BLaER1 (cell line): Measurements from ENCODE around the gene RHOH.

Experiments
- H3K27ac ChIP-seq: shearing (Covaris generic); formaldehyde crosslinking; 2 replicates; pipeline ENCODE4 v1.8.1; 2022
- H3K27me3 ChIP-seq: shearing (Covaris generic); formaldehyde crosslinking; 2 replicates; pipeline ENCODE4 v1.8.1; 2022
- H3K36me3 ChIP-seq: shearing (Covaris generic); formaldehyde crosslinking; 2 replicates; pipeline ENCODE4 v1.8.1; 2022
- H3K4me1 ChIP-seq: shearing (Covaris generic); formaldehyde crosslinking; 2 replicates; pipeline ENCODE4 v1.8.1; 2022
- H3K4me2 ChIP-seq: shearing (Covaris generic); formaldehyde crosslinking; 2 replicates; pipeline ENCODE4 v1.8.1; 2022
- H3K4me3 ChIP-seq: shearing (Covaris generic); formaldehyde crosslinking; 2 replicates; pipeline ENCODE4 v1.8.1; 2022
- H3K9ac ChIP-seq: shearing (Covaris generic); formaldehyde crosslinking; 2 replicates; pipeline ENCODE4 v1.8.1; 2022
- H3K9me3 ChIP-seq: shearing (Covaris generic); formaldehyde crosslinking; 2 replicates; pipeline ENCODE4 v1.8.1; 2022
- H4K20me1 ChIP-seq: shearing (Covaris generic); formaldehyde crosslinking; 2 replicates; pipeline ENCODE4 v1.8.1; 2022
- Cebpa-rat ChIP-seq: shearing (Covaris generic); IDR thresholded peaks from 2 replicates; pipeline ENCODE4 v1.8.1; 2022

RHOH gene

DNA sequence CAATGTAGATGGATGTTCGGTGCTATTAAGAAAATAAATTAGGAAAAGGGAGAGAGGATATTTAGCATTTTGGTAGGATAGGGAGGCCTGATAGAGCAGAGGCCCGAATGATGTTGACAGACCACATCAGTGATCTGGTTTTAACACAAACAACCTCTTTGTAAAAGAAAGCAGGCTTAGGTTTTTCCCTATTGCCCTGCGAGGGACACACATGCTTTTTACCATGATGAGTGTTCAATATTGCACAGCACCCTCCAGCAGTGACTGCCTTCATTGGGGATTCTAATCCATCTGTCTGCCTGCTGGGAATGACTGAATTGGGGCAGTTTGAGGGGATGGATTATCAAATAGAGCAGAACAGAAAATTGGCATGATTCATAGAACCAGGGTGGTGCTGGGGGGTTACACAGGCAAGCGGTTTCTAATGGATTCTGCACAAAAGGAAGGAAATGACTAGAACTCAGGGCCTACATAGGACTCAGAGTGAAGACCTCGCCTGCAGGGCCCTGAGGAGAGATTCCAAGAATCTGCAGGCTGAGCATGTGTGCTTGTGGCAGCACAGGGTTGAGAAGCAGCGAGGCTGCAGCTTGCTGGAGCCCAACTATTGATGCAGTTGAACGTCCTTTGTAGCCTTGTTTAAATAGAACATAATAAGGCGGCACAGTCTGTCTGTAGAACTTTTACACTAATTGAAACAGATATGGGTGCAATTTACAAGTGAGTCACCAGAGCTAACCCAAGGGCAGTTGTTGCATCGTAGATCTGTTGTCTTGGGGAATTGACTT is 58.0 kb downstream of the RHOH start:
- Histone ChIP-seq H3K27me3 (no peaks in the 10 kb centered on the region), H3K4me1 (peaks cover 34% of the 10 kb centered on the region), H3K9ac (no peak overlapping the region), H3K4me2 (no peak overlapping the region), H3K9me3 (no peaks in the 10 kb centered on the region), H3K4me3 (no peak overlapping the region), H4K20me1 (no peaks in the 10 kb centered on the region), H3K27ac (peak overlapping the region; percentile 36; the same call in 1 of the 2 replicates), H3K36me3 (no peaks in the 10 kb centered on the region)
- TF ChIP-seq Cebpa-rat, result no peak

DNA sequence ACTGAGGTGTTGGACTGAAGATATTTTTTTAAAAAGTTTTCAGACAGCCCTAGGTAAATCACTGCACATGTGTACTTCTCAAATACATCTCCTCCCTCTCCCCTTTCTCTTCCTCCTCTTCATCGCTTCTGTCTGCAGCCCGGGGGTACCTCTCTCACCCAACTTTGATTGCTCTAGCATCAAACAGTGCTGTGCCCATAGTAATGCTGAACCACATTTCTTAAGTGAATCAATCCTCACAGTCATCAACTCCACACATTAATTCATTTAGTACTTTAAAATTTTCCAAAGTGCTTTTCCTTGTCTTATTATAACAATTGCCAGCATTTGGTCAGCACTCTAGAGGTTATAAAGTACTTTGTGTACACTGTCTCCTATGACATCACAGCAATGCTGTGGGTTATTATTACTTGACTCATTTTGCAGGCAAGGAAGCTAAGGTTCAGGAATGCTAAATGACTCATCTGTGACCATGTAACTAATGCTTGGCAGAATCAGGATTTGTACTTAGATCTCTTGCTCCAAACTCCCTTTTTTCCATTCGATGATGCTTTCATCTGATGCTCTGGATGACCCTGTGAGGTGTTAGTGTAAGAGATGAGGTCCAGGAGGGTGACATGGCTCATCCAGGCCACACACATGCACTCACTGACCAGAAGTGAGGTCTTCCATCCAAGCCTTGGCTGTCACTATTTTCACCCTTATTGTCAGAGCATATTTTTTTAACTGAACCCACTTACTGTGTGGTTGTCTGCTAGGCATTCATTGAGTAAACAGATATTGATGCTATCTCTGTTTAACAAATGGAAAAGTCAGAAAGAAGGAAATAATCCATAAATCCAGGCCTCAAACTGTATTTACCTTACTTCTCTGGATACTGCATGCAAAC is 58.8 kb downstream of the RHOH start:
- Histone ChIP-seq H3K4me2 (no peak overlapping the region), H3K4me3 (no peak overlapping the region), H3K9ac (no peak overlapping the region), H4K20me1 (no peaks in the 10 kb centered on the region), H3K4me1 (peaks cover 34% of the 10 kb centered on the region), H3K9me3 (no peaks in the 10 kb centered on the region), H3K36me3 (no peaks in the 10 kb centered on the region), H3K27me3 (no peaks in the 10 kb centered on the region), H3K27ac (no peak overlapping the region)
- TF ChIP-seq Cebpa-rat, result no peak

DNA sequence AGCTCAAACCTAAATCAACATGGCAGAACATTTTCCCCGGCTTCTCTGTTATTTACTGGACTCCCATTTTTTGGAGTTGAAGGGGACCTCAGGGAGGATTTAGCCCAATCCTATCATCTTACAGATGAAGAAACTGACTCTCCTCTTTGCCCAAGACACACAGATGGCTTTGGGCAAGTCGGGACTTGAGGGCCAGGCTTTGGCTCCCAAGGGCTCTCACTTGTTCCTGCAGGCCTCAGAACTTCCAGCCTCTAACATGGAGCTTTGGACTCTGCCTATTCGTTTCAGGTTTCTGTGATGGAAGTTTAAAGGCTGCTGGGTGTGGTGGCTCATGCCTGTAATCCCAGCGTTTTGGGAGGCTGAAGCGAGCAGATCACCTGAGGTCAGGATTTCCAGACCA is 59.5 kb downstream of the RHOH start:
- no peak overlapping the region for H3K9ac ChIP-seq

DNA sequence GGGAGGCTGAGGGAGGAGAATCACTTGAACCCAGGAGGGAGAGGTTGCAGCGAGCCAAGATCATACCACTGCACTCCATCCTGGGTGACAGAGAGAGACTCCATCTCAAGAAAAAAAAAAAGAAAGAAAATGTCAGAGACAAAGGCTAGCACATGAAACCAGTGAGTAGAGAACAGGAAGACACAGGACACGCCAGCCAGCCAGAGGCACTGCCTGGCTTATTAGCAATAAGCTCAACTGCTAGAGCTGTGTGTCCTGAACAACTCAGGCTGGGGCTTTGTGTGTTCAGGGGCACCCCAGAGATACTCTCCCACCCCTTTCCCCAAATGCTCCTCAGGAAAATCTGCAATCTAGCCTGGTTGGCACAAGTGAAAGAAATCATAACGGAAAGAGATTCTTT is 60.0 kb downstream of the RHOH start:
- Histone ChIP-seq H3K4me1 (peaks cover 34% of the 10 kb centered on the region), H3K9ac (no peak overlapping the region), H3K9me3 (no peaks in the 10 kb centered on the region), H3K4me3 (no peak overlapping the region), H3K36me3 (no peaks in the 10 kb centered on the region), H3K27ac (no peak overlapping the region), H3K27me3 (no peaks in the 10 kb centered on the region), H3K4me2 (peak overlapping the region; percentile 16; the same call in 1 of the 2 replicates), H4K20me1 (no peaks in the 10 kb centered on the region)
- TF ChIP-seq Cebpa-rat, result no peak

More for the DNA sequence above, 59.5 kb downstream of the RHOH start:
- H3K4me3 ChIP-seq, result no peak overlapping the region
- no peaks in the 10 kb centered on the region for H3K36me3 ChIP-seq
- no peak overlapping the region for H3K4me2 ChIP-seq
- H3K27ac ChIP-seq, result no peak overlapping the region
- no peak for TF ChIP-seq Cebpa-rat
- H3K4me1 ChIP-seq, result peaks cover 34% of the 10 kb centered on the region
- no peaks in the 10 kb centered on the region for H4K20me1 ChIP-seq
- no peaks in the 10 kb centered on the region for H3K27me3 ChIP-seq
- H3K9me3 ChIP-seq, result no peaks in the 10 kb centered on the region

DNA sequence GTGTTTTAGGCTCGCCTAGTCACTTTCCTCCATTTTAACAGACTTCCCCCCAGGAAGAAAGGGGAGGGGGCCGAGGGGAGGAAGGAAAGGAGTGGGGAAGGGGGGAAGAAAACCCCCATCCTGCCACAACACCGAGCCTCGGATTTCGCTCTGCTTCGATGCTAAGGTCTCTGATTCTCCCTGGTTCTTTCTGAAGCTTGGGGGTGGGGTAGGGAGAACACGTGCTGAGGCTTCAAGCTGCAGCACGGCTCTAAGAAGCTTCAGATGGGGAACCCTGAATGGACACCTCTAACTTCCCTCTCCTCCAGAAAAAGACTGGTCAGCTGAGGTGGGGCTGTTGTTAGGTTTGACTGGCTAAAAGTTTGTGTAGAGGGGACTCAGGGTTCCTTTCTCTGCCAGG is 61.8 kb downstream of the RHOH start:
- peak overlapping the region; percentile 57 for H3K4me2 ChIP-seq
- H3K9me3 ChIP-seq, result no peaks in the 10 kb centered on the region
- H3K9ac ChIP-seq, result peak overlapping the region; percentile 3; the same call in 1 of the 2 replicates
- H3K27me3 ChIP-seq, result no peaks in the 10 kb centered on the region
- H3K27ac ChIP-seq, result peak overlapping the region; percentile 63
- H3K4me1 ChIP-seq, result peaks cover 34% of the 10 kb centered on the region
- no peaks in the 10 kb centered on the region for H3K36me3 ChIP-seq
- H3K4me3 ChIP-seq, result no peak overlapping the region
- no peak for TF ChIP-seq Cebpa-rat
- no peaks in the 10 kb centered on the region for H4K20me1 ChIP-seq

DNA sequence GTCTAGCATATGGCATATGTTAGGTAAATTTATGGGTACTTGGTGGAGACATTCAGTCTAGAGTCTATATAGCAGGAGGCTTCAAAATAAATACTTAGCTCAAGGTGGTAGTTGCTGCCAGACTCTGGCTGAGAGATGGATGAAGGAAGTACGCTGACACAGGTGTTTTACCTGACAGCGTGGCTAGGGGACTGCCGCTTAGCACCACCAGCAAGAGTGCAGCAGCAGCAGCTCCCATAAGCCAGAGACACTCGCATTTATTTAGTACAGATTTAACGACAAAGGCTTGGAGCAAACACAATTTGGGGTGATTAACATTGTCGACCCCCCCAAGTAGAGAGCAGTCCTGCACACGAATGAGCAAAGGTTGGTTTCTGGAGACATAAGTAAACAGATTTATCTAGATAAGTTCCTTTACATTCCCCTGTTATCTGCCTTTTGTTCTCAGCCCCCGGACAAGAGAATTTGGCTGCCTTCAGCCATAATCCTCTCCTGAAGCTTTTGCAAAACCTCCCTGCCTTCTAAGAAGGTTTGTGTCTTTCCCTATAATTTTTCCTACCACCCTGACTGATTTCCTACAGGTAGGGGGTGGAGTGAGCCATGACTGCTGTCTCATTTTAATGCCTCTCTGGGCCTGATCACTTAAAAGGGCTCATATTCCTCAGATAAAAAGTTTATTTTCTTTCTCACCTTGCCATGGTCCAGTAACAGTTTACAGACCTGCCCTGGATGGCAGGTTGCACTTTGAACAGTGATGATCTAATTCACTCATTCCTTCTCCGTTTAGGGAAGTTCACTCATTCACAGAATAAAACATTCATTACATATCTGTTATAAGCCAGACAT is 64.6 kb downstream of the RHOH start:
- H3K4me2 ChIP-seq, result no peak overlapping the region
- no peaks in the 10 kb centered on the region for H3K9me3 ChIP-seq
- H3K9ac ChIP-seq, result no peak overlapping the region
- no peaks in the 10 kb centered on the region for H4K20me1 ChIP-seq
- TF ChIP-seq Cebpa-rat, result no peak
- no peak overlapping the region for H3K4me3 ChIP-seq
- H3K36me3 ChIP-seq, result no peaks in the 10 kb centered on the region
- no peaks in the 10 kb centered on the region for H3K27me3 ChIP-seq
- no peak overlapping the region for H3K27ac ChIP-seq
- peaks cover 47% of the 10 kb centered on the region for H3K4me1 ChIP-seq

DNA sequence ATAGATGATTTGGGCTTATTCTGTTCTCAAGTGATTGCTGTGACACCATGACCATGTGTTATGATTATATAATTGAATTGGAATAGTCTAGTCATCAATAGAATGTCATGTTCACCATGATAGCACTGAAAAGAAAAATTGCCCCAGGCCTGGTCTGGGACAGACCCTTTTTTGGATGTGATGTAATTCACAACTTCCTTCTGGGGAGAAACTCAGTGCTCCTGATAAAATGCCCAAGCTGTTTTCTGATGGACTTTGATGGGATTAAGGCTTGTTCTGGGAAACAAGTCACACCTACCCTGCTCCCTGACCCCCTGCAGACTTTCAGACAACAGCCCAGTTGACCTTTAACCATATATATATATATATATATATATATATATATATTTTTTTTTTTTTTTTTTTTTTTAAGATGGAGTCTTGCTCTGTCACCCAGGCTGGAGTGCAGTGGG is 65.3 kb downstream of the RHOH start:
- Histone ChIP-seq H3K4me2 (no peak overlapping the region), H3K4me1 (peaks cover 50% of the 10 kb centered on the region), H3K27ac (no peak overlapping the region), H3K9ac (no peak overlapping the region), H4K20me1 (no peaks in the 10 kb centered on the region), H3K4me3 (no peak overlapping the region), H3K36me3 (no peaks in the 10 kb centered on the region), H3K9me3 (no peaks in the 10 kb centered on the region), H3K27me3 (no peaks in the 10 kb centered on the region)
- TF ChIP-seq Cebpa-rat, result no peak

DNA sequence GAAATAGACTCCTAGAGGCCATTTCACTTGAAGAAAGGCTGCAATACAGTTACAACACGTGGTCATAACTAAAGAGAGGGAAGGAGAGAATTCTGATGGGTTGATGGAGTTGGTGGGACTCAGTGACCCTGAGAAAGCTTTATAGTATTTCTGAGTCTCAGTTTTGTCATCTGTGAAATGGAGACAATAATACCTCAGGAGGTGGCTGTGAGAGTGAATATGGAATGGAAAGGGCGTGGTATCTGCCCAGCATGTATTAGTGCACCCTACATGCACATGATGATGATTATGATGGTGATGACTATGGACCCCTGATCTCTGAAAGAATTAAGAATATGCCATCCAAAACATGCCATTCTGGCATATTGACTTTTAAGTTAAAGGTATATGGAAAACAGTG is 66.0 kb downstream of the RHOH start:
- H3K9ac ChIP-seq, result no peak overlapping the region
- H3K4me3 ChIP-seq, result no peak overlapping the region
- no peaks in the 10 kb centered on the region for H4K20me1 ChIP-seq
- no peak overlapping the region for H3K4me2 ChIP-seq
- TF ChIP-seq Cebpa-rat, result no peak
- peaks cover 45% of the 10 kb centered on the region for H3K4me1 ChIP-seq
- H3K36me3 ChIP-seq, result no peaks in the 10 kb centered on the region
- H3K9me3 ChIP-seq, result no peaks in the 10 kb centered on the region
- H3K27me3 ChIP-seq, result no peaks in the 10 kb centered on the region
- no peak overlapping the region for H3K27ac ChIP-seq

DNA sequence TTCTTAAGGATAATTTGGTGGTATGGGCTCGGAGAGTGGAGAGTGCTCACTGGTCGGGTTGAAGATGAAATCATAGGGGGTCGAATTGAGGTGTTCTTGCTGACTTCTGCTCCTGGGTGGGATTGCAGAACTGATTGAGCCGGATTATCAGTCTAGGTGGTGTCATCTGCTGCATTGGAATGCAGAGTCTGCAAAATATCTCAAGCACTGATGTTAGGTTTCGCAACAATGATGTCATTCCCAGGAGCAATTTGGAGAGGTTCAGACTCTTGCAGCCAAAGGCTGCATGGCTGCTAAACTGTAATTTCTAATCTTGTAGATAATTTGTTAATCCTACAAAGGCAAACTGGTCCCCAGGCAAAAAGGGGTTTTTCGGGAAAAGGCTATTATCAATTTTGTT is 67.7 kb downstream of the RHOH start:
- H4K20me1 ChIP-seq, result no peaks in the 10 kb centered on the region
- H3K4me3 ChIP-seq, result no peak overlapping the region
- H3K4me2 ChIP-seq, result peak overlapping the region; percentile 86
- peaks cover 28% of the 10 kb centered on the region for H3K4me1 ChIP-seq
- peak; percentile 70 for TF ChIP-seq Cebpa-rat
- H3K9ac ChIP-seq, result no peak overlapping the region
- H3K27ac ChIP-seq, result no peak overlapping the region
- H3K36me3 ChIP-seq, result no peaks in the 10 kb centered on the region
- peaks cover 8% of the 10 kb centered on the region; the same call in 1 of the 2 replicates for H3K9me3 ChIP-seq
- no peaks in the 10 kb centered on the region for H3K27me3 ChIP-seq
